H1 (cell line): ENCODE results near the gene FOXL2. TPM values are rescaled to one million over a fixed set of nuclear protein-coding genes. Genes with fewer than 3 reads are reported as not detected.

Experiments used
- CTCF ChIA-PET: fragments of 300-600 bp; sonication (Branson Sonifier 250); formaldehyde crosslinking; loops from one replicate; lab custom pipeline; 2021; ENCODE audit not compliant: partially characterized antibody; lab: Charles Lee
- POLR2A ChIA-PET: fragments of 300-600 bp; sonication (Branson Sonifier 250); formaldehyde crosslinking; loops from one replicate; lab custom pipeline; 2021; ENCODE audit warnings: inconsistent platforms; ENCODE audit not compliant: partially characterized antibody; lab: Charles Lee
- DNase-seq, 2 experiments: peaks; one replicate each; pipeline versions ENCODE4 v3.0.0 to v3.0.0-alpha.2; 2010 to 2022; ENCODE audit warnings: low spot score in 2 of 2, low read depth in 1 of 2, mixed read lengths in 1 of 2
- FAIRE-seq: peaks from 2 replicates; lab custom pipeline; 2011; peaks lifted over from hg19 to GRCh38; lab: Jason Lieb, UNC
- H2AFZ ChIP-seq: 2 replicates; pipeline ENCODE4 v1.8.1; 2012; ENCODE audit warnings: low read length, inconsistent platforms
- H2AK5ac ChIP-seq: 2 replicates; pipeline ENCODE4 v1.6.1; 2013; ENCODE audit warnings: low read depth, low read length
- H2BK120ac ChIP-seq: replicated peaks from 2 replicates; pipeline ENCODE3; 2013; ENCODE audit warnings: low read depth, low read length, inconsistent platforms
- H2BK12ac ChIP-seq: 2 replicates; pipeline ENCODE4 v1.6.1; 2013; ENCODE audit warnings: low read depth, low read length
- H2BK15ac ChIP-seq: 2 replicates; pipeline ENCODE4 v1.6.1; 2013; ENCODE audit warnings: low read length
- H2BK20ac ChIP-seq: 2 replicates; pipeline ENCODE4 v1.6.1; 2013; ENCODE audit warnings: low read length
- H2BK5ac ChIP-seq: 2 replicates; pipeline ENCODE4 v1.6.1; 2013; ENCODE audit warnings: low read depth, low read length
- H3K14ac ChIP-seq: 2 replicates; pipeline ENCODE4 v1.6.1; 2013; ENCODE audit warnings: inconsistent platforms; ENCODE audit not compliant: insufficient read length
- H3K18ac ChIP-seq: 2 replicates; pipeline ENCODE4 v1.6.1; 2013; ENCODE audit warnings: low read length; ENCODE audit errors: extremely low read depth
- H3K23ac ChIP-seq: 2 replicates; pipeline ENCODE4 v1.6.1; 2013; ENCODE audit warnings: inconsistent platforms; ENCODE audit not compliant: insufficient read length
- H3K23me2 ChIP-seq: 2 replicates; pipeline ENCODE4 v1.6.1; 2013; ENCODE audit warnings: low read depth, low read length
- H3K27ac ChIP-seq: 2 replicates; pipeline ENCODE4 v1.6.1; 2011; ENCODE audit warnings: low read depth, low read length, inconsistent platforms
- H3K27me3 ChIP-seq, 4 experiments: replicated peaks in 1 of 4; 1 replicate in 1 of 4; 2 replicates in 3 of 4; pipeline versions ENCODE4 v1.6.1 to v1.8.1; 2011 to 2013; ENCODE audit warnings: low read length in 3 of 4, mild to moderate bottlenecking in 3 of 4, inconsistent platforms in 2 of 4, mixed read lengths in 2 of 4, moderate library complexity in 1 of 4; ENCODE audit not compliant: control insufficient read depth in 3 of 4, insufficient read depth in 3 of 4; ENCODE audit errors: extremely low read depth in 1 of 4
- H3K36me3 ChIP-seq, 4 experiments: 2 replicates each; pipeline versions ENCODE4 v1.6.1 to v1.8.1; 2011 to 2013; ENCODE audit warnings: mild to moderate bottlenecking in 4 of 4, low read length in 3 of 4, moderate library complexity in 2 of 4, control low read depth in 1 of 4, inconsistent platforms in 1 of 4; ENCODE audit not compliant: insufficient read depth in 4 of 4, control insufficient read depth in 2 of 4
- H3K4ac ChIP-seq: replicated peaks from 2 replicates; pipeline ENCODE3; 2013; ENCODE audit warnings: low read length, low read depth, mixed read lengths, inconsistent platforms; ENCODE audit not compliant: insufficient read length
- H3K4me1 ChIP-seq, 4 experiments: replicated peaks in 1 of 4; 1 replicate in 1 of 4; 2 replicates in 3 of 4; pipeline versions ENCODE4 v1.6.1 to v1.8.1; 2011 to 2013; ENCODE audit warnings: low read length in 3 of 4, inconsistent platforms in 2 of 4, mixed read lengths in 1 of 4; ENCODE audit not compliant: insufficient read depth in 4 of 4, control insufficient read depth in 3 of 4
- H3K4me2 ChIP-seq, 2 experiments: 2 replicates each; pipeline versions ENCODE4 v1.6.1 to v1.8.1; 2011 to 2013; ENCODE audit warnings: low read depth in 2 of 2, low read length in 2 of 2, control low read depth in 1 of 2, inconsistent platforms in 1 of 2, mild to moderate bottlenecking in 1 of 2; ENCODE audit not compliant: insufficient read depth in 1 of 2
- H3K4me3 ChIP-seq, 4 experiments: fragments of 200-600, 300-600 bp in 1 of 4; sonication (generic), shearing (Covaris generic), sonication (Bioruptor Twin) in 1 of 4; 2 replicates each; pipeline versions ENCODE4 v1.5.1 to v1.8.1; 2011 to 2016; ENCODE audit warnings: low read length in 4 of 4, low read depth in 3 of 4, control low read depth in 2 of 4, inconsistent platforms in 2 of 4, mild to moderate bottlenecking in 2 of 4, mixed read lengths in 1 of 4, moderate library complexity in 1 of 4; ENCODE audit not compliant: insufficient read depth in 2 of 4; ENCODE audit errors: extremely low read depth in 1 of 4
- H3K56ac ChIP-seq: replicated peaks from 2 replicates; pipeline ENCODE3; 2013; ENCODE audit warnings: low read depth, mild to moderate bottlenecking, mixed read lengths, low read length, inconsistent platforms; ENCODE audit not compliant: insufficient read length
- H3K79me1 ChIP-seq: 2 replicates; pipeline ENCODE4 v1.6.1; 2013; ENCODE audit warnings: low read depth, low read length, control low read depth
- H3K79me2 ChIP-seq, 2 experiments: 2 replicates each; pipeline versions ENCODE4 v1.6.1 to v1.8.1; 2012 to 2013; ENCODE audit warnings: low read length in 2 of 2, mild to moderate bottlenecking in 2 of 2, inconsistent platforms in 1 of 2; ENCODE audit not compliant: insufficient read depth in 2 of 2, control insufficient read depth in 1 of 2
- H3K9ac ChIP-seq, 4 experiments: replicated peaks in 1 of 4; 1 replicate in 1 of 4; 2 replicates in 3 of 4; pipeline versions ENCODE4 v1.6.1 to v1.8.1; 2011 to 2013; ENCODE audit warnings: low read depth in 3 of 4, low read length in 3 of 4, control low read depth in 2 of 4, mild to moderate bottlenecking in 2 of 4, moderate library complexity in 2 of 4, inconsistent platforms in 1 of 4; ENCODE audit errors: extremely low read depth in 1 of 4
- H3K9me3 ChIP-seq, 2 experiments: 2 replicates each; pipeline versions ENCODE4 v1.6.1 to v1.8.1; 2012 to 2013; ENCODE audit warnings: mild to moderate bottlenecking in 2 of 2, moderate library complexity in 2 of 2, control low read depth in 1 of 2, inconsistent platforms in 1 of 2, low read depth in 1 of 2, low read length in 1 of 2, mixed read lengths in 1 of 2; ENCODE audit not compliant: insufficient read depth in 2 of 2
- H4K20me1 ChIP-seq, 2 experiments: replicated peaks in 1 of 2; 2 replicates each; pipeline versions ENCODE3 to v1.8.1; 2011 to 2013; ENCODE audit warnings: inconsistent platforms in 2 of 2, low read length in 2 of 2, mild to moderate bottlenecking in 1 of 2; ENCODE audit not compliant: insufficient read depth in 2 of 2, control insufficient read depth in 1 of 2
- H4K5ac ChIP-seq: 2 replicates; pipeline ENCODE4 v1.6.1; 2013; ENCODE audit warnings: low read length, low read depth, mixed read lengths, inconsistent platforms; ENCODE audit not compliant: insufficient read length
- H4K8ac ChIP-seq: 2 replicates; pipeline ENCODE4 v1.8.0; 2013; ENCODE audit warnings: mild to moderate bottlenecking, moderate library complexity, low read length, inconsistent platforms; ENCODE audit not compliant: insufficient read depth; ENCODE audit errors: extremely low read depth
- H4K91ac ChIP-seq: replicated peaks from 2 replicates; pipeline ENCODE3; 2013; ENCODE audit warnings: low read length, mixed read lengths, inconsistent platforms; ENCODE audit not compliant: insufficient read length
- EZH2 ChIP-seq: fragments of 200-600 bp; sonication (generic); IDR thresholded peaks from 2 replicates; pipeline ENCODE4 v1.7.1; 2012; ENCODE audit warnings: low read depth, mild to moderate bottlenecking, moderate library complexity, low read length, inconsistent platforms; ENCODE audit not compliant: severe bottlenecking
- GTF2F1 ChIP-seq: IDR thresholded peaks from 2 replicates; pipeline ENCODE4 v1.6.1; 2012; ENCODE audit warnings: low read depth, low read length, improper control_type of control experiment, borderline replicate concordance
- RNF2 ChIP-seq: fragments of 200-900, 300-1000 bp; sonication (generic); IDR thresholded peaks from 2 replicates; pipeline ENCODE4 v1.7.1; 2016; ENCODE audit warnings: borderline replicate concordance, low read depth, mild to moderate bottlenecking, antibody characterized with exemption, low read length; ENCODE audit not compliant: poor library complexity, severe bottlenecking; ENCODE audit errors: missing control alignments
- SUZ12 ChIP-seq: fragments of 200-600 bp; sonication (generic); IDR thresholded peaks from 2 replicates; pipeline ENCODE4 v1.6.1; 2012; ENCODE audit warnings: mild to moderate bottlenecking, inconsistent platforms, low read length, moderate library complexity, mixed read lengths
- WGBS, 2 experiments: shearing (Covaris generic) in 1 of 2; methylation state at CpG; one replicate each; pipeline versions ENCODE4 v1.1.6 to v1.1.7; 2013 to 2015; ENCODE audit warnings: low lambda C conversion rate in 2 of 2, mixed read lengths in 2 of 2, inconsistent platforms in 1 of 2, low coverage in 1 of 2, missing lambda C conversion rate in 1 of 2; ENCODE audit not compliant: insufficient replicate concordance in 2 of 2, insufficient coverage in 1 of 2, insufficient read length in 1 of 2; ENCODE audit errors: extremely low coverage in 1 of 2, missing lambda C conversion rate in 1 of 2; 5-methylcytosine and 5-hydroxymethylcytosine counted together
- polyA plus RNA-seq, 7 experiments: library from polyadenylated mRNA; depleted of rRNA in 3 of 7; stranded (reverse) in 5 of 7; unstranded in 2 of 7; fragments of >200 nt in 5 of 7; fragments of 200-250 nt in 2 of 7; gene quantifications; 1 replicate in 5 of 7; 2 replicates in 1 of 7; 4 replicates in 1 of 7; pipeline versions ENCODE4 v1.2.1 to v1.2.3, GENCODE V29; 2011 to 2013; ENCODE audit warnings: missing spikeins in 2 of 7, mixed read lengths in 2 of 7
- total RNA-seq: library from RNA; stranded (reverse); fragmentation: NEBNext Ultra II Directional; extraction: Animal tissue kit (Norgen Biotek cat#: 25700); gene quantifications from 2 replicates; pipeline ENCODE4 v1.2.1, GENCODE V29; 2021
- TF ChIP-seq, protein P1 (sequence below): IDR thresholded peaks from 2 replicates; pipeline ENCODE4 v1.6.1; 2012; ENCODE audit warnings: inconsistent platforms

The FOXL2 gene
- total and polyA plus RNA-seq, 2 of the 8 experiments (the other 6 are each of a cell fraction or from before 2014, with no cell fraction given), result 0.59 to 2.4 TPM

- no peaks in the 10 kb centered on the region for H3K79me1 ChIP-seq
- no peak overlapping the region for H3K9ac ChIP-seq
- H2BK20ac ChIP-seq, result peak overlapping the region; percentile 13
- DNase-seq (no peak), FAIRE-seq (no peak)
- H4K20me1 ChIP-seq, result peaks cover 9 to 14% of the 10 kb centered on the region in 2 experiments
- H3K23ac ChIP-seq, result no peak overlapping the region
- peaks cover 9 to 28% (median 19%) of the 10 kb centered on the region in 4 experiments for H3K4me1 ChIP-seq
- no peaks in the 10 kb centered on the region for H3K79me2 ChIP-seq
- no peaks in the 10 kb centered on the region for H3K9me3 ChIP-seq
- TF ChIP-seq, protein P1, sequence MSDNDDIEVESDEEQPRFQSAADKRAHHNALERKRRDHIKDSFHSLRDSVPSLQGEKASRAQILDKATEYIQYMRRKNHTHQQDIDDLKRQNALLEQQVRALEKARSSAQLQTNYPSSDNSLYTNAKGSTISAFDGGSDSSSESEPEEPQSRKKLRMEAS, result peak; percentile 45
- no peak for TF ChIP-seq GTF2F1
- peak; percentile 53 for TF ChIP-seq RNF2
- peak; percentile 97 for TF ChIP-seq EZH2
- peak; percentile 97 for TF ChIP-seq SUZ12
- H3K18ac ChIP-seq, result peak overlapping the region; percentile 56; the same call in 1 of the 2 replicates
- H4K5ac ChIP-seq, result no peak overlapping the region
- no peak overlapping the region for H3K4ac ChIP-seq
- WGBS, 2 experiments, result 8% methylated on average over 45 of the region's 45 CpGs; no CpG with 5 or more reads in 1 of the 2 experiments
- H3K23me2 ChIP-seq, result peaks cover 8% of the 10 kb centered on the region; the same call in 1 of the 2 replicates
- ChIA-PET CTCF (interaction anchor here (0.6 to 15.6 kb wide), 29 partner anchors 10 to 526 kb away, joined by 3 to 223 read pairs (median 4); partner anchors contain the start of genes CEP70, ESYT3, FOXL2 and FOXL2NB), POLR2A (interaction anchor here (0.7 to 9.6 kb wide), 4 partner anchors 12 to 516 kb away, joined by 3 to 149 read pairs (median 6); partner anchors contain the start of genes FAIM, FOXL2 and FOXL2NB)
- no peak overlapping the region for H3K56ac ChIP-seq
- peaks cover 0 to 8% (median 0%) of the 10 kb centered on the region in 4 experiments; a peak in 1 of 8 replicates for H3K36me3 ChIP-seq
- no peak overlapping the region for H2BK120ac ChIP-seq
- peak overlapping the region; percentile 38 to 71 for H3K4me2 ChIP-seq
- H3K27ac ChIP-seq, result no peak overlapping the region
- H2AFZ ChIP-seq, result peak overlapping the region; percentile 7; the same call in 1 of the 2 replicates
- peaks cover 55 to 79% (median 67%) of the 10 kb centered on the region in 4 experiments for H3K27me3 ChIP-seq
- peak overlapping the region; percentile 50; the same call in 1 of the 2 replicates for H2BK15ac ChIP-seq
- peak overlapping the region; percentile 70 for H2BK12ac ChIP-seq
- no peak overlapping the region for H4K91ac ChIP-seq
- peak overlapping the region in 3 of 4 experiments; percentile 3 to 59 (median 44); a peak in 7 of 8 replicates for H3K4me3 ChIP-seq
- H2AK5ac ChIP-seq, result peak overlapping the region; percentile 66
- H3K14ac ChIP-seq, result no peak overlapping the region
- H4K8ac ChIP-seq, result no peak overlapping the region
- no peak overlapping the region for H2BK5ac ChIP-seq
Observed at GRCh38 chr3:138936741-138937689, 9.9 kb downstream of the FOXL2 start.
